Activated naive CD4-positive, alpha-beta T cell treated with anti-CD3 and anti-CD28 coated beads, Interleukin-2, amount 10 ng/mL, durations not matched to agents 5 hours and 36 hours (primary cell): Measurements from ENCODE around the gene MYRF. TPM values are rescaled to one million over a fixed set of nuclear protein-coding genes. Genes with fewer than 3 reads are reported as not detected.

Experiments used
- total RNA-seq, 2 experiments: library from RNA; stranded (reverse); gene quantifications; one replicate each; pipeline ENCODE4 v1.2.3, GENCODE V29; 2021

MYRF gene
- total RNA-seq, result 1 to 10 TPM; 1.4 to 1.9 TPM

DNA sequence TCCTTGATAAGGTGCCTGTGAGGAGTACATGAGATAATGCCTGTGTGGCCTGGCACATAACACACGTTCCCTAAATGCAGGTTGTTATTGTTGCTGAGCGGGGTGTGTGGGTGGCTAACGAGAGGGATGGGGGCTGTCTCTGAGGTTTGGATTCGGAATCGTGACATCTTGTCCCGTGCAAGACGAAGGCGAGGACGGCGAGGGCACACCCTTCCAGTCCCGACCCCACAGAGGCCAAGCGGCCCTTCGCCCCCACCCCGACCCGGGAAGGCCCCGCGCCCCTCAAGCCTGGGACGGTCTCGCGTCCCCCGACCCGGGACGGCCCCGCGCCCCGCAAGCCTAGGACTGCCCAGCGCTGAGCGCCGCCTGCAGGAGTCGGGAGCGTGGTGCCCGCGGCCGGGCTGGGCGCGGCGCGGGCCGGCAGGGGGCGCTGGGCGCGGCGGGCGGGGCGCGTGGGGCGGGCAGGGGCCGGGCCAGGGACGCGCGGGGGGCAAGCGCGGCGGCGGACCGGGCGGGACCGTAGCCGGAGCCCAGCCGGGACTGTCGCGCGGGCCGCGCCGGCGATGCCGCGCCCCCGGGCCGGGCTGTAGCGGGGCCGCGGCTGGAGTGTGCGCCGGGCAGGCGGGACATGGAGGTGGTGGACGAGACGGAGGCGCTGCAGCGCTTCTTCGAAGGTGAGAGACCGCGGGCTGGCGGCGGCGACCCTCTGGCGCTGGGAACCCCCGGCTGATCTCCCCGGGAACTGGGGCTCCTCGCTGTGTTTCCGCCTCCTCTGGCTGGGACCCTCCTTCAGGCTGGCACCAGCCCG lies at the start of gene MYRF:
Gene MYRF, plus strand, starts transcription at position 520 of the 808 bp plus-strand sequence. Its CDS starts 109 bp downstream, at position 629.

GRCh38 chr11:61792310-61793082 lies 40.1 kb downstream of the MYRF start, which contains the start of the genes FEN1 and TMEM258:
TSS of gene FEN1 (plus strand) at chr11:61792911. CDS start at chr11:61795362, 2,451 bp downstream.
TSS of gene TMEM258 (minus strand) at chr11:61792599. CDS start at chr11:61792558, 41 bp downstream.

DNA sequence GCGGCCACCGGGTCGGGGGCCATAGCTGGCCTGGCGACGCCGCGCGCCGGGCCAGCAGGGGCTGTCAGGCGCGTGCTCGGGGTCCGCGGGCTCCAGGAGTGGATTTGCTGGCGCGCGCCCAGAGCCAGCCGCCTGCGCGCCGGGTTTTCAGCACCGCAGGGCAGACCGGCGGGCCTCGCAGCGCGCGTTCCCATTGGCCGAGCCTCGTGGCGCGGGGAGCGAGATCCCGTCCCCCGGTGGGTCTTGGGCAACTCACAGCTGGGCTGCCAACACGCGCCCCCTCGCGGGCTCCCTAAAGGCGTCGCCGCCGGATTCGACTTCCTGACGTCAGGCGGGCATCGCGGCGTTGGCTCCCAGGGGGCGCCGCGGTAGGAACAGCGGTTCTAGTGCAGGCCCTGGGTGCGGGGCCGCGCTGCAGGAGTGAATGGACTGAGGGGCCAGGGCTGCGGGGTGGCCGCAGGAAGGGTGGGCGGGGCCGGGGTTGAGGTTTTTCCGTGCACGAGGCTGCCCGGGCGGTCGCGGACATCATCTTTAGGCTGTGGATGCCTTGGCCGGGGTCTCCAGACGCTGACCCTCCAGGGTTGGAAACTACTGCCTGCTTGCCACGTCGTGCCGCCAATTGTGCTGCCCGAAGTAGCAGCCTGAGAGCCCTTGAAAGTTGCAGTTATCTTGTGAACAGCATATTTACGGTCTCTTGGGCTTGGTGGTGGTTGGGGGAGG lies 64.5 kb downstream of the MYRF start, which contains the start of gene FADS1:
Gene FADS1, minus strand, starts transcription at position 268 of the 720 bp plus-strand sequence. Its CDS starts 74 bp downstream, at position 194.

GRCh38 chr11:61827571-61828378 lies 75.3 kb downstream of the MYRF start, which contains the start of gene FADS2:
TSS of gene FADS2 (plus strand) at chr11:61828300. CDS start at chr11:61828391, 91 bp downstream.

Other genes starting within 250 kb of the MYRF start
- gene LRRC10B, start 243.9 kb upstream of the MYRF start, total RNA-seq, result not detected
- not detected for gene SYT7, start 171.6 kb upstream of the MYRF start, total RNA-seq
- gene DAGLA, start 72.2 kb upstream of the MYRF start, total RNA-seq, result under 1 TPM; 0.30 to 0.36 TPM
- gene TMEM258, start 40.0 kb downstream of the MYRF start, total RNA-seq, result 100 to 1,000 TPM; 164 to 166 TPM
- 10 to 100 TPM; 74.9 to 77.2 TPM for gene FEN1, start 40.3 kb downstream of the MYRF start, total RNA-seq
- 10 to 100 TPM; 73.7 to 73.8 TPM for gene FADS1, start 64.4 kb downstream of the MYRF start, total RNA-seq
- 100 to 1,000 TPM; 250 to 266 TPM for gene FADS2, start 75.7 kb downstream of the MYRF start, total RNA-seq
- gene FADS3, start 138.9 kb downstream of the MYRF start, total RNA-seq, result 1 to 10 TPM; 4.6 to 5.4 TPM
- not detected for gene RAB3IL1, start 164.9 kb downstream of the MYRF start, total RNA-seq
- under 1 TPM; 0.10 to 0.17 TPM for gene BEST1, start 197.7 kb downstream of the MYRF start, total RNA-seq
- 100 to 1,000 TPM; 887 to 889 TPM for gene FTH1, start 215.0 kb downstream of the MYRF start, total RNA-seq